ENCODE data around the gene SORL1. TPM values are rescaled to one million over a fixed set of nuclear protein-coding genes. Genes with fewer than 3 reads are reported as not detected.

The SORL1 gene
- total and polyA plus RNA-seq, 2 of the 13 experiments (the other 11 are each of a cell fraction or from before 2014, with no cell fraction given) = 21.3 to 148 TPM

DNA sequence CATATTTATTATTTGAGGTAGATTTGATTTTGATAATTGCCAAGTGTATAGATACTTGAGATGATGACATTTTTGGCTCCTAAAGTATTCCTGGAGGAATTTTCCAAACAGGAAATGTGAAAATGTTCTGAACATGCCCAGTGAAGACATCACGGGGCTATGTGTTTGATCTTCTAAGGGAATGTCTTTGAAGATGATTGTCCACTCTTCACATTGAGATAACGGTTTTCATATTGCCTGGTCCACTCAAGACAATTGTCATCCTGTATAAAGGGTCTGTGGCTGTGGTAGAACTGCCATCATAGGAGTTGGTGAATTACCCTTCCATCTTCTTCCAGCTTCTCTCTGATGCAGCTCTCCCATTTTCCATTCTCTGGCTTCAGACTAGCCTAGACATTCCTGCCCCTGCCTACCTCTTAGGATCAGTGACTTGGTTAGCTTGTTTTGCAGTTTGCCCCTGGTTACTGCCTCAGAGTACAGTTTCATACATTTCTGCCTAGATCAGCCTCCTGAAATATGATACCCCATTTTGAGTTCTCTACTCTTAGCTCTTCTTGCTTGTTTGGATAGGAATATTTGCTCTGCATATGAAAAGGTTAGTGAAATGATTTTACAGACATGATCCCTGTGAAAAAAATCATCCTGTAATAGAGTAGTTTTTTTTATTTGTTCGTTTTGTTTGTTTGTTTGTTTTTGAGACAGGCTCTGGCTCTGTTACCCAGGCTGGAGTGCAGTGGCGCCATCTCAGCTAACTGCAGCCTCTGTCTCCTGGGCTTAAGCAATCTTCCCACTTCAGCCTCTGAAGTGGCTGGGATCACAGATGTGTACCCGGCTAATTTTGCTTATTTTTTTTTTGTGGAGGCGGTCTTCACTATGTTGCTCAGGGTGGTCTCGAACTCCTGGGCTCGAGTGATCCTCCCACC lies 112.0 kb downstream of the SORL1 start (continued):
- TF ChIP-seq POGK (CRISPR knock-in tag; conservative IDR thresholded peaks at IDR 0.05) (no peak), GATA4 (IDR thresholded peaks at IDR 0.05; ENCODE audit: borderline replicate concordance, low read depth) (peak; percentile 54; the same call in 1 of the 2 replicates), ZNF251 (CRISPR knock-in tag; IDR thresholded peaks at IDR 0.05) (no peak), MATR3 (CRISPR knock-in tag; IDR thresholded peaks at IDR 0.05) (no peak), PAF1 (CRISPR knock-in tag; IDR thresholded peaks at IDR 0.05) (no peak), ZFP36L2 (CRISPR knock-in tag; IDR thresholded peaks at IDR 0.05) (no peak), NFE2L2 (IDR thresholded peaks at IDR 0.05; ENCODE audit: low read length) (no peak), KDM1A (CRISPR knock-in tag; IDR thresholded peaks at IDR 0.05) (no peak), ZNF766 (CRISPR knock-in tag; IDR thresholded peaks at IDR 0.05; ENCODE audit: borderline replicate concordance) (no peak), ZSCAN21 (CRISPR knock-in tag; IDR thresholded peaks at IDR 0.05; ENCODE audit: borderline replicate concordance) (no peak), FOXP4 (CRISPR knock-in tag; IDR thresholded peaks at IDR 0.05) (no peak), ZNF7 (CRISPR knock-in tag; IDR thresholded peaks at IDR 0.05) (no peak), ZNF713 (CRISPR knock-in tag; IDR thresholded peaks at IDR 0.05) (no peak)
- TF ChIP-seq, protein P1, sequence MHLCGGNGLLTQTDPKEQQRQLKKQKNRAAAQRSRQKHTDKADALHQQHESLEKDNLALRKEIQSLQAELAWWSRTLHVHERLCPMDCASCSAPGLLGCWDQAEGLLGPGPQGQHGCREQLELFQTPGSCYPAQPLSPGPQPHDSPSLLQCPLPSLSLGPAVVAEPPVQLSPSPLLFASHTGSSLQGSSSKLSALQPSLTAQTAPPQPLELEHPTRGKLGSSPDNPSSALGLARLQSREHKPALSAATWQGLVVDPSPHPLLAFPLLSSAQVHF (CRISPR knock-in tag; IDR thresholded peaks at IDR 0.05) = no peak
- TF ChIP-seq, protein P2, sequence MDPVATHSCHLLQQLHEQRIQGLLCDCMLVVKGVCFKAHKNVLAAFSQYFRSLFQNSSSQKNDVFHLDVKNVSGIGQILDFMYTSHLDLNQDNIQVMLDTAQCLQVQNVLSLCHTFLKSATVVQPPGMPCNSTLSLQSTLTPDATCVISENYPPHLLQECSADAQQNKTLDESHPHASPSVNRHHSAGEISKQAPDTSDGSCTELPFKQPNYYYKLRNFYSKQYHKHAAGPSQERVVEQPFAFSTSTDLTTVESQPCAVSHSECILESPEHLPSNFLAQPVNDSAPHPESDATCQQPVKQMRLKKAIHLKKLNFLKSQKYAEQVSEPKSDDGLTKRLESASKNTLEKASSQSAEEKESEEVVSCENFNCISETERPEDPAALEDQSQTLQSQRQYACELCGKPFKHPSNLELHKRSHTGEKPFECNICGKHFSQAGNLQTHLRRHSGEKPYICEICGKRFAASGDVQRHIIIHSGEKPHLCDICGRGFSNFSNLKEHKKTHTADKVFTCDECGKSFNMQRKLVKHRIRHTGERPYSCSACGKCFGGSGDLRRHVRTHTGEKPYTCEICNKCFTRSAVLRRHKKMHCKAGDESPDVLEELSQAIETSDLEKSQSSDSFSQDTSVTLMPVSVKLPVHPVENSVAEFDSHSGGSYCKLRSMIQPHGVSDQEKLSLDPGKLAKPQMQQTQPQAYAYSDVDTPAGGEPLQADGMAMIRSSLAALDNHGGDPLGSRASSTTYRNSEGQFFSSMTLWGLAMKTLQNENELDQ (CRISPR knock-in tag; IDR thresholded peaks at IDR 0.05; ENCODE audit: borderline replicate concordance) = 0 out of 2 replicates have a peak, but pooled peaks have one; percentile 13
- TF ChIP-seq, protein P3, sequence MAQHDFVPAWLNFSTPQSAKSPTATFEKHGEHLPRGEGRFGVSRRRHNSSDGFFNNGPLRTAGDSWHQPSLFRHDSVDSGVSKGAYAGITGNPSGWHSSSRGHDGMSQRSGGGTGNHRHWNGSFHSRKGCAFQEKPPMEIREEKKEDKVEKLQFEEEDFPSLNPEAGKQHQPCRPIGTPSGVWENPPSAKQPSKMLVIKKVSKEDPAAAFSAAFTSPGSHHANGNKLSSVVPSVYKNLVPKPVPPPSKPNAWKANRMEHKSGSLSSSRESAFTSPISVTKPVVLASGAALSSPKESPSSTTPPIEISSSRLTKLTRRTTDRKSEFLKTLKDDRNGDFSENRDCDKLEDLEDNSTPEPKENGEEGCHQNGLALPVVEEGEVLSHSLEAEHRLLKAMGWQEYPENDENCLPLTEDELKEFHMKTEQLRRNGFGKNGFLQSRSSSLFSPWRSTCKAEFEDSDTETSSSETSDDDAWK (CRISPR knock-in tag; IDR thresholded peaks at IDR 0.05) = no peak
- TF ChIP-seq, protein P4, sequence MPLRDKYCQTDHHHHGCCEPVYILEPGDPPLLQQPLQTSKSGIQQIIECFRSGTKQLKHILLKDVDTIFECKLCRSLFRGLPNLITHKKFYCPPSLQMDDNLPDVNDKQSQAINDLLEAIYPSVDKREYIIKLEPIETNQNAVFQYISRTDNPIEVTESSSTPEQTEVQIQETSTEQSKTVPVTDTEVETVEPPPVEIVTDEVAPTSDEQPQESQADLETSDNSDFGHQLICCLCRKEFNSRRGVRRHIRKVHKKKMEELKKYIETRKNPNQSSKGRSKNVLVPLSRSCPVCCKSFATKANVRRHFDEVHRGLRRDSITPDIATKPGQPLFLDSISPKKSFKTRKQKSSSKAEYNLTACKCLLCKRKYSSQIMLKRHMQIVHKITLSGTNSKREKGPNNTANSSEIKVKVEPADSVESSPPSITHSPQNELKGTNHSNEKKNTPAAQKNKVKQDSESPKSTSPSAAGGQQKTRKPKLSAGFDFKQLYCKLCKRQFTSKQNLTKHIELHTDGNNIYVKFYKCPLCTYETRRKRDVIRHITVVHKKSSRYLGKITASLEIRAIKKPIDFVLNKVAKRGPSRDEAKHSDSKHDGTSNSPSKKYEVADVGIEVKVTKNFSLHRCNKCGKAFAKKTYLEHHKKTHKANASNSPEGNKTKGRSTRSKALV (CRISPR knock-in tag; IDR thresholded peaks at IDR 0.05) = no peak

All from HepG2 (cell line).